ENCODE results near the gene CADM2.
"Not testable (repeated sequence)": the region's sequence is repeated elsewhere in the genome, so short reads cannot be mapped to it uniquely, and the experiment has no call there.

Gene CADM2

DNA sequence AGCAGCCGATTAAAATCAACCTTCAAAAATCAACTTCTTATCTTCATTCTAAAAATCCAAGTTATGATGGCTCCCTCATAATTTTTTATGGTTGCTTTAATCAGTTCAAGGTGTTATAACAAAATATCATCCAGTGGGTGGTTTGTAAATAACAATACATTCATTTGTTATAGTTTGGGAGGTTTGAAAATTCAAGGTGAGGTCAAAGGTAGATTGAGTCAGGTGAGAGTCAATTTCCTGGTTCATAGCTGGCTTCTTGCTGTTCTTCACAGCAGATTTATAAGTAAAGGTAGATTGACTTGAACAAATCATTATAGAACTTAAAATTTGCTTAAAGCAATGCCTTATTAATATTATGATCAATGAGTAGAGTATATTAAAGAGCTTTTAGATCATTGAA lies 192.8 kb downstream of the CADM2 start:
- ChIA-PET CTCF (no interaction called here), POLR2A (no interaction called here)
- no peak for DNase-seq (ENCODE audit: low read depth, low spot score)
- H3K4me3 ChIP-seq (ENCODE audit: low read depth, low read length), result no peak overlapping the region
- TF ChIP-seq, protein P1, sequence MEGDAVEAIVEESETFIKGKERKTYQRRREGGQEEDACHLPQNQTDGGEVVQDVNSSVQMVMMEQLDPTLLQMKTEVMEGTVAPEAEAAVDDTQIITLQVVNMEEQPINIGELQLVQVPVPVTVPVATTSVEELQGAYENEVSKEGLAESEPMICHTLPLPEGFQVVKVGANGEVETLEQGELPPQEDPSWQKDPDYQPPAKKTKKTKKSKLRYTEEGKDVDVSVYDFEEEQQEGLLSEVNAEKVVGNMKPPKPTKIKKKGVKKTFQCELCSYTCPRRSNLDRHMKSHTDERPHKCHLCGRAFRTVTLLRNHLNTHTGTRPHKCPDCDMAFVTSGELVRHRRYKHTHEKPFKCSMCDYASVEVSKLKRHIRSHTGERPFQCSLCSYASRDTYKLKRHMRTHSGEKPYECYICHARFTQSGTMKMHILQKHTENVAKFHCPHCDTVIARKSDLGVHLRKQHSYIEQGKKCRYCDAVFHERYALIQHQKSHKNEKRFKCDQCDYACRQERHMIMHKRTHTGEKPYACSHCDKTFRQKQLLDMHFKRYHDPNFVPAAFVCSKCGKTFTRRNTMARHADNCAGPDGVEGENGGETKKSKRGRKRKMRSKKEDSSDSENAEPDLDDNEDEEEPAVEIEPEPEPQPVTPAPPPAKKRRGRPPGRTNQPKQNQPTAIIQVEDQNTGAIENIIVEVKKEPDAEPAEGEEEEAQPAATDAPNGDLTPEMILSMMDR (IDR thresholded peaks at IDR 0.05; ENCODE audit: insufficient read depth, low read length, missing control alignments), result no peak

DNA sequence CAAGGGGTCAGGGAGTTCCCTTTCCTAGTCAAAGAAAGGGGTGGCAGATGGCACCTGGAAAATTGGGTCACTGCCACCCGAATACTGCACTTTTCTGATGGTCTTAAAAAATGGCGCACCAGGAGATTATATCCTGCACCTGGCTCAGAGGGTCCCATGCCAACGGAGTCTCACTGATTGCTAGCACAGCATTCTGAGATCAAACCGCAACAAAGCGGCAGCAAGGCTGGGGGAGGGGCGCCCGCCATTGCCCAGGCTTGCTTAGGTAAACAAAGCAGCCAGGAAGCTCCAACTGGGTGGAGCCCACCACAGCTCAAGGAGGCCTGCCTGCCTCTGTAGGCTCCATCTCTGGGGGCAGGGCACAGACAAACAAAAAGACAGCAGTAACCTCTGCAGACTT lies 194.5 kb downstream of the CADM2 start:
- DNase-seq (ENCODE audit: low read depth, low spot score); POLR2A ChIA-PET; CTCF ChIA-PET; H3K4me3 ChIP-seq (ENCODE audit: low read depth, low read length): not testable (repeated sequence)

DNA sequence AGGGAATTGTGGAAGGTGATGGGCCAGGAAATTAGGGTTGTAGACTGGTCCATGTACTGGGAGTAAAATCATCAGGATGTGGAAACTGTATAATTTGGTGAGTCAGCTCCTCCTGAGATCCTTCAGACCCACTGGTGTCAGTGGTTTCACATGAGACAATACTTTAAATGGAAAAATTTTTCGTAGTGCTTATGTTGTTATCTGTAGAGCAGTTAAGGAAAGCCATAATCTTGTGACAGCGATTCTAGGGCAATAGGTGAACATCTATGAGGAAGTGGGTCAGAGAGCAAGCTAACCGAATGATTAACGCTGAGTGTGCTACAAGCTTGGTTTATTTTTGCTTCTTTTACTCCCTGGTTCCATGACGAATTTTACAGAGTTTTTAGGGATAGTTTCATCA lies 200.6 kb downstream of the CADM2 start:
- ChIA-PET POLR2A (no interaction called here), CTCF (no interaction called here)
- H3K4me3 ChIP-seq (ENCODE audit: low read depth, low read length), result no peak overlapping the region
- TF ChIP-seq, protein P1 (IDR thresholded peaks at IDR 0.05; ENCODE audit: insufficient read depth, low read length, missing control alignments), result no peak
- DNase-seq (ENCODE audit: low read depth, low spot score), result no peak

DNA sequence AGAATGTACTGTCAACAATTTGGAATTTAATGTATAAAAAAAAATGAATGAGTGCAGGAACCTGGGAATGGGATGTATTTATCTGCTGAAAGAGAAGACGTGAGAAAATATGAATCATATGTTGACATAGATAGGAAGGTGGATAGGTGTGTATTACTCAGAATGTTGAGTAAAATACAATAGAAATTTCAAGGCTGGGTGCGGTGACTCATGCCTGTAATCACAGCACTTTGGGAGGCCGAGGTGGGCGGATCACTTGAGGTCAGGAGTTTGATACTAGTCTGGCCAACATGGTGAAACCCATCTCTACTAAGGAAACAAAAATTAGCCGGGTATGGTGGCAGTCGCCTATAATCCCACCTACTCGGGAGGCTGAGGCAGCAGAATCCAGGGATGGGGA lies 202.8 kb downstream of the CADM2 start:
- ChIA-PET POLR2A (no interaction called here), CTCF (no interaction called here)
- TF ChIP-seq, protein P1 (IDR thresholded peaks at IDR 0.05; ENCODE audit: insufficient read depth, low read length, missing control alignments), result no peak
- DNase-seq (ENCODE audit: low read depth, low spot score), result no peak
- H3K4me3 ChIP-seq (ENCODE audit: low read depth, low read length), result no peak overlapping the region

DNA sequence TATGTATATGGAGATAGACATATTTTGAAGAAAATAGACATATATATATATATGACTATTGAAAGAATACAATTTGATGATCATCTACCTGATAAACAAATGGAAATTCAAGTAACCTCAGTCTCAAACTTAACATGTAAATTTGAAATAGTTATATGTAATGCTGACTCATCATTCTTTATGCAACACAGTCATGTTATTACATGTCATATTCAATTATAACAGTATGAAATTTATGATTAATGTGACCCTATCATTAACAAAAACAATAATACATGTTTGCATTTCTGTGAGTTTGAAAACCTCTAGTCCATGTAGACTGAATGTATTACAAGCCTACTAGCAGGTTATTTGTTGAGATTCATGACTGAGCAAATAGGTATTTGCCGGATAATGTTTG lies 204.1 kb downstream of the CADM2 start:
- TF ChIP-seq, protein P1 (IDR thresholded peaks at IDR 0.05; ENCODE audit: insufficient read depth, low read length, missing control alignments), result no peak
- ChIA-PET CTCF (no interaction called here), POLR2A (no interaction called here)
- DNase-seq (ENCODE audit: low read depth, low spot score), result no peak
- H3K4me3 ChIP-seq (ENCODE audit: low read depth, low read length), result no peak overlapping the region

- POLR2A ChIA-PET, result no interaction called here
- TF ChIP-seq, protein P1 (IDR thresholded peaks at IDR 0.05; ENCODE audit: insufficient read depth, low read length, missing control alignments), result no peak
- no peak for DNase-seq (ENCODE audit: low read depth, low spot score)
- CTCF ChIA-PET, result no interaction called here
- no peak overlapping the region for H3K4me3 ChIP-seq (ENCODE audit: low read depth, low read length)
Observed at GRCh38 chr3:85164436-85164835, 205.6 kb downstream of the CADM2 start.

DNA sequence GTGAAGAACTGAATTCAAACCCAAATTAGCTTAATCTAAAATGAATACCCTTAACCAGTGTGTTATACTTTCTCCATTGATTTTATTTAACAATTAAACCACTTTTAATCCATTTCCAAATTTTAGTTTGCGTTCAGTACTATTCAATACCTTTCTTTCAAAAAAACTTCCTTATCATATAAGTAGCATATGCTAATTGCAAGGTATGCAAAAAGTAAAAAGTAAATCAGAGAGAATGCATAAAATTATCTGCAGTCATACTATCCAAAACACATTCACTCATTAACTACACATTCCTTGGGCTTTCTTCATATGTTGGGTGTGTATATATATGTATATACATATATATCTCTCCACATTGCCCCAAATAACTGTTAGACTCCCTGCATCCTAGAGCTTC lies 208.8 kb downstream of the CADM2 start:
- CTCF ChIA-PET, result no interaction called here
- TF ChIP-seq, protein P1 (IDR thresholded peaks at IDR 0.05; ENCODE audit: insufficient read depth, low read length, missing control alignments), result no peak
- no peak for DNase-seq (ENCODE audit: low read depth, low spot score)
- H3K4me3 ChIP-seq (ENCODE audit: low read depth, low read length), result no peak overlapping the region
- POLR2A ChIA-PET, result no interaction called here
